HEK293 (cell line): Measurements from ENCODE around the gene TMEM243.

Experiments used
- GLI4 ChIP-seq: fragments of 450-650 bp; formaldehyde crosslinking; IDR thresholded peaks from 2 replicates; pipeline ENCODE4 v1.5.1; 2016; ENCODE audit warnings: missing biosample characterization, missing genetic modification characterization
- KLF7 ChIP-seq: fragments of 450-650 bp; formaldehyde crosslinking; IDR thresholded peaks from 2 replicates; pipeline ENCODE4 v1.5.1; 2016; ENCODE audit warnings: missing biosample characterization, missing genetic modification characterization, borderline replicate concordance
- KLF8 ChIP-seq: fragments of 450-650 bp; formaldehyde crosslinking; IDR thresholded peaks from 2 replicates; pipeline ENCODE4 v1.5.1; 2016; ENCODE audit warnings: missing biosample characterization, missing genetic modification characterization
- SCRT2 ChIP-seq: fragments of 450-650 bp; formaldehyde crosslinking; IDR thresholded peaks from 2 replicates; pipeline ENCODE4 v1.5.1; 2016; ENCODE audit warnings: missing biosample characterization, missing genetic modification characterization
- TRIM28 ChIP-seq: IDR thresholded peaks from 2 replicates; pipeline ENCODE4 v1.6.1; 2011; ENCODE audit warnings: low read length, control low read depth, borderline replicate concordance
- WT1 ChIP-seq: fragments of 450-650 bp; formaldehyde crosslinking; IDR thresholded peaks from 2 replicates; pipeline ENCODE4 v1.5.1; 2016; ENCODE audit warnings: missing biosample characterization, missing genetic modification characterization
- YY1 ChIP-seq: fragments of 450-650 bp; formaldehyde crosslinking; IDR thresholded peaks from 2 replicates; pipeline ENCODE4 v1.5.1; 2018; ENCODE audit warnings: missing biosample characterization, missing genetic modification characterization
- ZNF530 ChIP-seq: fragments of 450-650 bp; formaldehyde crosslinking; IDR thresholded peaks from 2 replicates; pipeline ENCODE4 v1.5.1; 2016; ENCODE audit warnings: low read depth, missing biosample characterization, missing genetic modification characterization
- ZNF830 ChIP-seq: fragments of 450-650 bp; IDR thresholded peaks from 2 replicates; pipeline ENCODE4 v1.5.0; 2018; ENCODE audit warnings: missing biosample characterization, missing genetic modification characterization, low read depth, mild to moderate bottlenecking, moderate library complexity
- TF ChIP-seq, protein P1 (sequence below): fragments of 450-650 bp; formaldehyde crosslinking; IDR thresholded peaks from 2 replicates; pipeline ENCODE4 v1.5.1; 2016; ENCODE audit warnings: missing biosample characterization, missing genetic modification characterization
- TF ChIP-seq, protein P2 (sequence below): fragments of 450-650 bp; formaldehyde crosslinking; IDR thresholded peaks from 2 replicates; pipeline ENCODE4 v1.5.1; 2016; ENCODE audit warnings: missing biosample characterization, missing genetic modification characterization
- TF ChIP-seq, protein P3 (sequence below): fragments of 450-650 bp; formaldehyde crosslinking; IDR thresholded peaks from 2 replicates; pipeline ENCODE4 v1.5.1; 2016; ENCODE audit warnings: missing biosample characterization, missing genetic modification characterization
- TF ChIP-seq, protein P4 (sequence below): fragments of 450-650 bp; formaldehyde crosslinking; optimal IDR thresholded peaks from 2 replicates; pipeline ENCODE3; 2016; ENCODE audit warnings: missing biosample characterization, mild to moderate bottlenecking, missing genetic modification characterization
- TF ChIP-seq, protein P5 (sequence below): fragments of 450-650 bp; formaldehyde crosslinking; conservative IDR thresholded peaks from 2 replicates; pipeline ENCODE4 v1.5.1; 2016; ENCODE audit warnings: low read depth, missing biosample characterization, missing genetic modification characterization

DNA sequence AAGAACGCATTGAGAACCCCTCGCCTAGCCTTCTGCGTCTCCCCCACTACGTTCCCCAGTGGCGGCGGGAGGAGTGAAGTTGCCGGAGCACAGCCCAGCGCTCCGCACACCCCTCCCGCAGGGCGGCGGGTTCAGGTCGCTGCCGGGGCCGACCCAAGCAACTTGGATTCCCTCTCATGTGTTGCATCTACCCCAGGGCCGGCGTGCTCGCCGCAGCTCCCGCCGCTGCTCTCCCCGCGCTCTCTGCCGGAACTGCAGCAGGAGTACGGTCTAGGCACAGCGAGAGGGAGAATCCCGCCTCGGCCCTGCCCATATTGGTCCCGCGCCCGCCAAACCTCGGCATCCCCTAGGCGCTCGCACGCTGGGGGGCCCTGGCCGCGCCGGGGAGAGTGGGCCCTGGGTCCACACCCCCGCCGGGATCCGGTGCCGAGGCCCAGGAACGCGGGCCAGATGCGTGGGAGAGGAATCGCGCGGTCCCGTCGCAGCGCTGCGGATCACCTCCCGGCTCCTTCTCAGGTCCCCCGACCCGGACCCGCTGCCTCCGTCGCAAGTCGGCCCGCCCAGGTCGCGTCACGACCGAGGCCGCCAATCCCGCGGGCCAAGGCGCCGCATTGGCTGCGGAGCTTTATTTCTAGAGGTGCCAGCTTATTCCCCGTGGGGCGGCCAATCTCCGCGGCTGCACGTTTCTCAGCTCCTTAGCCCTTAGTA is 648 bp upstream of the TMEM243 start:
- TF ChIP-seq KLF8 (tag by site-specific recombination) = peak; percentile 33; the same call in 1 of the 2 replicates
- TF ChIP-seq, protein P1, sequence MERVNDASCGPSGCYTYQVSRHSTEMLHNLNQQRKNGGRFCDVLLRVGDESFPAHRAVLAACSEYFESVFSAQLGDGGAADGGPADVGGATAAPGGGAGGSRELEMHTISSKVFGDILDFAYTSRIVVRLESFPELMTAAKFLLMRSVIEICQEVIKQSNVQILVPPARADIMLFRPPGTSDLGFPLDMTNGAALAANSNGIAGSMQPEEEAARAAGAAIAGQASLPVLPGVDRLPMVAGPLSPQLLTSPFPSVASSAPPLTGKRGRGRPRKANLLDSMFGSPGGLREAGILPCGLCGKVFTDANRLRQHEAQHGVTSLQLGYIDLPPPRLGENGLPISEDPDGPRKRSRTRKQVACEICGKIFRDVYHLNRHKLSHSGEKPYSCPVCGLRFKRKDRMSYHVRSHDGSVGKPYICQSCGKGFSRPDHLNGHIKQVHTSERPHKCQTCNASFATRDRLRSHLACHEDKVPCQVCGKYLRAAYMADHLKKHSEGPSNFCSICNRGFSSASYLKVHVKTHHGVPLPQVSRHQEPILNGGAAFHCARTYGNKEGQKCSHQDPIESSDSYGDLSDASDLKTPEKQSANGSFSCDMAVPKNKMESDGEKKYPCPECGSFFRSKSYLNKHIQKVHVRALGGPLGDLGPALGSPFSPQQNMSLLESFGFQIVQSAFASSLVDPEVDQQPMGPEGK (tag by site-specific recombination) = peak; percentile 7; the same call in 1 of the 2 replicates
- TF ChIP-seq, protein P2, sequence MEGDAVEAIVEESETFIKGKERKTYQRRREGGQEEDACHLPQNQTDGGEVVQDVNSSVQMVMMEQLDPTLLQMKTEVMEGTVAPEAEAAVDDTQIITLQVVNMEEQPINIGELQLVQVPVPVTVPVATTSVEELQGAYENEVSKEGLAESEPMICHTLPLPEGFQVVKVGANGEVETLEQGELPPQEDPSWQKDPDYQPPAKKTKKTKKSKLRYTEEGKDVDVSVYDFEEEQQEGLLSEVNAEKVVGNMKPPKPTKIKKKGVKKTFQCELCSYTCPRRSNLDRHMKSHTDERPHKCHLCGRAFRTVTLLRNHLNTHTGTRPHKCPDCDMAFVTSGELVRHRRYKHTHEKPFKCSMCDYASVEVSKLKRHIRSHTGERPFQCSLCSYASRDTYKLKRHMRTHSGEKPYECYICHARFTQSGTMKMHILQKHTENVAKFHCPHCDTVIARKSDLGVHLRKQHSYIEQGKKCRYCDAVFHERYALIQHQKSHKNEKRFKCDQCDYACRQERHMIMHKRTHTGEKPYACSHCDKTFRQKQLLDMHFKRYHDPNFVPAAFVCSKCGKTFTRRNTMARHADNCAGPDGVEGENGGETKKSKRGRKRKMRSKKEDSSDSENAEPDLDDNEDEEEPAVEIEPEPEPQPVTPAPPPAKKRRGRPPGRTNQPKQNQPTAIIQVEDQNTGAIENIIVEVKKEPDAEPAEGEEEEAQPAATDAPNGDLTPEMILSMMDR (tag by site-specific recombination) = peak; percentile 7
- TF ChIP-seq, protein P3, sequence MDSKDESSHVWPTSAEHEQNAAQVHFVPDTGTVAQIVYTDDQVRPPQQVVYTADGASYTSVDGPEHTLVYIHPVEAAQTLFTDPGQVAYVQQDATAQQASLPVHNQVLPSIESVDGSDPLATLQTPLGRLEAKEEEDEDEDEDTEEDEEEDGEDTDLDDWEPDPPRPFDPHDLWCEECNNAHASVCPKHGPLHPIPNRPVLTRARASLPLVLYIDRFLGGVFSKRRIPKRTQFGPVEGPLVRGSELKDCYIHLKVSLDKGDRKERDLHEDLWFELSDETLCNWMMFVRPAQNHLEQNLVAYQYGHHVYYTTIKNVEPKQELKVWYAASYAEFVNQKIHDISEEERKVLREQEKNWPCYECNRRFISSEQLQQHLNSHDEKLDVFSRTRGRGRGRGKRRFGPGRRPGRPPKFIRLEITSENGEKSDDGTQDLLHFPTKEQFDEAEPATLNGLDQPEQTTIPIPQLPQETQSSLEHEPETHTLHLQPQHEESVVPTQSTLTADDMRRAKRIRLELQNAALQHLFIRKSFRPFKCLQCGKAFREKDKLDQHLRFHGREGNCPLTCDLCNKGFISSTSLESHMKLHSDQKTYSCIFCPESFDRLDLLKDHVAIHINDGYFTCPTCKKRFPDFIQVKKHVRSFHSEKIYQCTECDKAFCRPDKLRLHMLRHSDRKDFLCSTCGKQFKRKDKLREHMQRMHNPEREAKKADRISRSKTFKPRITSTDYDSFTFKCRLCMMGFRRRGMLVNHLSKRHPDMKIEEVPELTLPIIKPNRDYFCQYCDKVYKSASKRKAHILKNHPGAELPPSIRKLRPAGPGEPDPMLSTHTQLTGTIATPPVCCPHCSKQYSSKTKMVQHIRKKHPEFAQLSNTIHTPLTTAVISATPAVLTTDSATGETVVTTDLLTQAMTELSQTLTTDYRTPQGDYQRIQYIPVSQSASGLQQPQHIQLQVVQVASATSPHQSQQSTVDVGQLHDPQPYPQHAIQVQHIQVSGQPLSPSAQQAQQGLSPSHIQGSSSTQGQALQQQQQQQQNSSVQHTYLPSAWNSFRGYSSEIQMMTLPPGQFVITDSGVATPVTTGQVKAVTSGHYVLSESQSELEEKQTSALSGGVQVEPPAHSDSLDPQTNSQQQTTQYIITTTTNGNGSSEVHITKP = peak; percentile 90
- no peak for TF ChIP-seq ZNF530
- TF ChIP-seq YY1 = no peak
- TF ChIP-seq WT1 = no peak
- TF ChIP-seq GLI4 (tag by site-specific recombination) = no peak
- TF ChIP-seq, protein P4, sequence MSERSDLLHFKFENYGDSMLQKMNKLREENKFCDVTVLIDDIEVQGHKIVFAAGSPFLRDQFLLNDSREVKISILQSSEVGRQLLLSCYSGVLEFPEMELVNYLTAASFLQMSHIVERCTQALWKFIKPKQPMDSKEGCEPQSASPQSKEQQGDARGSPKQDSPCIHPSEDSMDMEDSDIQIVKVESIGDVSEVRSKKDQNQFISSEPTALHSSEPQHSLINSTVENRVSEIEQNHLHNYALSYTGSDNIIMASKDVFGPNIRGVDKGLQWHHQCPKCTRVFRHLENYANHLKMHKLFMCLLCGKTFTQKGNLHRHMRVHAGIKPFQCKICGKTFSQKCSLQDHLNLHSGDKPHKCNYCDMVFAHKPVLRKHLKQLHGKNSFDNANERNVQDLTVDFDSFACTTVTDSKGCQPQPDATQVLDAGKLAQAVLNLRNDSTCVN (tag by site-specific recombination) = peak; percentile 87
- no peak for TF ChIP-seq ZNF830 (tag by site-specific recombination)
- TF ChIP-seq TRIM28 = no peak
- TF ChIP-seq KLF7 (tag by site-specific recombination) = no peak
- TF ChIP-seq SCRT2 = peak; percentile 56; the same call in 1 of the 2 replicates
- TF ChIP-seq, protein P5, sequence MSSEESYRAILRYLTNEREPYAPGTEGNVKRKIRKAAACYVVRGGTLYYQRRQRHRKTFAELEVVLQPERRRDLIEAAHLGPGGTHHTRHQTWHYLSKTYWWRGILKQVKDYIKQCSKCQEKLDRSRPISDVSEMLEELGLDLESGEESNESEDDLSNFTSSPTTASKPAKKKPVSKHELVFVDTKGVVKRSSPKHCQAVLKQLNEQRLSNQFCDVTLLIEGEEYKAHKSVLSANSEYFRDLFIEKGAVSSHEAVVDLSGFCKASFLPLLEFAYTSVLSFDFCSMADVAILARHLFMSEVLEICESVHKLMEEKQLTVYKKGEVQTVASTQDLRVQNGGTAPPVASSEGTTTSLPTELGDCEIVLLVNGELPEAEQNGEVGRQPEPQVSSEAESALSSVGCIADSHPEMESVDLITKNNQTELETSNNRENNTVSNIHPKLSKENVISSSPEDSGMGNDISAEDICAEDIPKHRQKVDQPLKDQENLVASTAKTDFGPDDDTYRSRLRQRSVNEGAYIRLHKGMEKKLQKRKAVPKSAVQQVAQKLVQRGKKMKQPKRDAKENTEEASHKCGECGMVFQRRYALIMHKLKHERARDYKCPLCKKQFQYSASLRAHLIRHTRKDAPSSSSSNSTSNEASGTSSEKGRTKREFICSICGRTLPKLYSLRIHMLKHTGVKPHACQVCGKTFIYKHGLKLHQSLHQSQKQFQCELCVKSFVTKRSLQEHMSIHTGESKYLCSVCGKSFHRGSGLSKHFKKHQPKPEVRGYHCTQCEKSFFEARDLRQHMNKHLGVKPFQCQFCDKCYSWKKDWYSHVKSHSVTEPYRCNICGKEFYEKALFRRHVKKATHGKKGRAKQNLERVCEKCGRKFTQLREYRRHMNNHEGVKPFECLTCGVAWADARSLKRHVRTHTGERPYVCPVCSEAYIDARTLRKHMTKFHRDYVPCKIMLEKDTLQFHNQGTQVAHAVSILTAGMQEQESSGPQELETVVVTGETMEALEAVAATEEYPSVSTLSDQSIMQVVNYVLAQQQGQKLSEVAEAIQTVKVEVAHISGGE (tag by site-specific recombination) = peak; percentile 66; the same call in 1 of the 2 replicates
